Epidermal melanocyte (primary cell): ENCODE results near the gene VSNL1.

Source experiments
- DNase-seq: peaks from one replicate; pipeline ENCODE4 v3.0.0; 2011; ENCODE audit warnings: low spot score; ENCODE audit not compliant: insufficient read length

VSNL1 gene

DNA sequence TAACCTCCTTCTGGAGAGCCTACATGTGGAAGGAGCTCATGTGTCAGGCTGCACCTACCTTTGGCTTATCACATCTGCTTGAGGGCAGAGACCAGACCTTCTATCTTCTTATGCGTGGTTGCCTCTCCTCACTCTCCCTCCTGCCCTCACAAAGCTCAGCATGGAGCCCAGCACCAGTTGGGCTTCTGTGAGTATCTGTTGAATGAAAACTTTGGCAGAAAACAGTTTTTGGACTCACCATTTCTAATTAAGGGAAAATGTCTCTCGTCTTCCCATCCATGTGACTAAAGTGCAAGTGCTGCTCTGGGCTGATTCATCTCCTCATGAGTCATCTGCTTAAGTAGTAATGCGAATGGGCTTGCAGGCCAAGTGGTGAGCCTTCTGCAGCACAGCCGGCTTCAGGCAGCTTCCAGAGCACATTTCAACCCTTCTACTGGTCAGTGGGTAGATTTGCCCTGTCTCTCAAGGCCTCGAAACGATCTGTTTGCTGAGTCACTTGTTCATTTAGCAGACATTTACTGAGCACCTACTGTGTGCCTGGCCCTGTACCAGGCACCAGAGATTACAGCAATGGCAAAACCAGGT is 102.6 kb downstream of the VSNL1 start:
- DNase-seq: peak; percentile 69

DNA sequence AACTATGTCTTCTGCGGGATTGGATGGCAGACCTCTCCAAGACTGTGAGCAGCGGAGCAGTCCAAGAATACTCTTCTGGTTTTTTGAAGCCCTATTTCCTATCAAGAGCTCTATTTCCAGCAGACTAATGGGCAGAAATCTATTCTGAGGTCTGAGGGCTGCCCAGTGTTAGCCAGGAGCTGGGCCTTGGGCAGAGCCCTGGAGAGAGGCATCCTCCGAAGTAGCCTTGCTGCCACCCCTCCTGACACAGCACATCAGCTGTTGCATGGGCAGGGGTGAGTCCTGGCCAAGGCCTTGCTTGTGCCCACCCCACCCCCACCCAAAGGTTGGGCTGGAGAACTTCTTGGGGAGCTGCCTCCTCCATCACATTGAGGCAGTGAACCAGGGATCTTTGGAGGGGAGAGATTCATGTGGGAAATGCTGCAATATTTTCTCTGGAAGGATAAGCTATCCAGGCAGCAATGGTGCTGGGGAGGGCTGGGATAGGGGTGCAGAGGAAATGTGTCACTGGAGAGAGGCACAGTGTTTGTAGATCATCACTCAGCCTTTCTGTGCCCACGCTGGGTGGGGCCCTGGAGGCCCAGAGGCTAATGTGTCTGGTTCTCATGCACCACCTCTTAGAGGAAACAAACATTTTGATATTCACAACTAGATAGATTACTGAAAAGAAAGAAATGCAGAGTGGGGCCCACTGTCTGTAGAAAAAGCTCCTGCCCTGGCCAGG is 104.7 kb downstream of the VSNL1 start:
- no peak for DNase-seq

- peak; percentile 36 for DNase-seq
Observed at GRCh38 chr2:17646081-17646554, 105.6 kb downstream of the VSNL1 start.

DNA sequence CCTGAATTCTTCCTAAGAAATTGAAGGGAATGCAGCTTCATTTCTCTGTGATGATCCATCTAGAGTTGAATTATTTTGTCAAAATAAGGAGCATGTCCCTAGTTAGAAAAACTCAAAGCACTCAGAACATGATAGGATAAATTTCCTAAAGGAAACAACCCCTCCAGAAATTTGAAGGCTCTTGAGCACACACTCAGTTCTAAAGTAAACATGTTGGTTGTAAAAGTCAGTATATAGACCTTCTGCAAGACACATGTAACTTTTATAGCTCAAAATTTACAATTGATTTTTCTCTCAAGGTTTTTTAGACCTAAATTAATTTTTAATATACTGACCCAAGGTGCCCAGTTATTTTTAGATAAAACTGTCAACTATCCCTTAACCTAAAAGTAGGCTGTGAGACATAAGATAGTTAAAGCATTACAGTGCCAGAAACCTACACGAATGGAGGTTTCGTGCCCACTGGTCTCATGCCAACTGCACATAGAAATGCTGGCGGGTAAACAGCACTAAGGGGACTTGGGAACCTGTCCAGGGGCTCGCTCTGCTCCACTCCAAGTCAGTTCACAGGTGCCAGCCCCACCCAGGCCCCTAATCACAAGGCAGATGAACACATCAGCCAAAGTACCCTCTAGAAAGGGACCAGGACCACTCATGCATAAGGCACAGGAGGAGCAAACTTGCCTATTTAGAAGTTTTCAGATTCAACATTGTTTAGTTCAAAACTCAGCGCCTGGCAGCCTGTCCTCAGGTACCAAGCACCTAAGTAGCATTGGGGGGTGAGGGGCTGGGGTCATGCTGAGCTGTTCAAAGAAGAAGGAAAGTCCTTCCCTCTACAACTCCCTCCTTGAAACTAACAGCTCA is 106.6 kb downstream of the VSNL1 start:
- DNase-seq: no peak

- no peak for DNase-seq
Observed at GRCh38 chr2:17648581-17648980, 108.1 kb downstream of the VSNL1 start.

DNA sequence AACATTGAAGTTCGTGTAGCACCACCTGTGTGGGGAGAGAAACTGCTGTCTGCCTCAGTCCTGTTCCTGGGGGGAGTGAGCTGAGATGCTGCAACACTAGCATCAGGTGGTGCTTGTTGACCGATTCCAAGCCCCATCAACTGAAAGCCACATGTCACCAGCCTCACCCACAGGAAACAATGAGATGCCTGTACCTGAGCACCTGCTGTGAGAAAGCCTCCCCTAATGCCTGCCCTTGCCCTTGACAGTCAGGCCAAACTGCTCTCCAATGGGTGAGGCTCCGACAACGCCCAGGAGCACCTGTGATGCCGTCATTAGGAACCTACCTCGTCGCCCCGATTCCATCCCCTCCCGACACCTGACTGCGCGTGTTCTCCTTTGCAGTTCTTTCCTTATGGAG is 108.5 kb downstream of the VSNL1 start:
- DNase-seq: no peak

GRCh38 chr2:17652681-17653394 is 112.3 kb downstream of the VSNL1 start:
- DNase-seq: no peak

DNA sequence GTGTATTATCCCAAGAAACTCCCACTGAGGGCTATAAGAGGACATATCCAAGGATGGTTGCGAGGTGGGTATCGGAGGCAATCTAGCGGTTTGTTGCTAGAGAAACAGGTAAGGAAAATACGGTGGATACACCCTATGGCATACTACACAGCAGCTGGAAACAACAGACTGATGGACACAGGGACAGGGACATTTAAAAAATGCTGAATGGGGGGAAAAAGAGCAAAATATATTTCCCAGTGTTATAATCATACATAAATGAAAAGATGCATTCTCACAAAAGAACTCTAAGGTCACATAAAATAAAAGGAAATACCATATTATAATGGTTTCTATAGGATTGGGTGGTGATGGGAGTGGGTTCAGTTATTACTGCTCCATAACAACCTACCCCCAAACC is 117.3 kb downstream of the VSNL1 start:
- DNase-seq: no peak

DNA sequence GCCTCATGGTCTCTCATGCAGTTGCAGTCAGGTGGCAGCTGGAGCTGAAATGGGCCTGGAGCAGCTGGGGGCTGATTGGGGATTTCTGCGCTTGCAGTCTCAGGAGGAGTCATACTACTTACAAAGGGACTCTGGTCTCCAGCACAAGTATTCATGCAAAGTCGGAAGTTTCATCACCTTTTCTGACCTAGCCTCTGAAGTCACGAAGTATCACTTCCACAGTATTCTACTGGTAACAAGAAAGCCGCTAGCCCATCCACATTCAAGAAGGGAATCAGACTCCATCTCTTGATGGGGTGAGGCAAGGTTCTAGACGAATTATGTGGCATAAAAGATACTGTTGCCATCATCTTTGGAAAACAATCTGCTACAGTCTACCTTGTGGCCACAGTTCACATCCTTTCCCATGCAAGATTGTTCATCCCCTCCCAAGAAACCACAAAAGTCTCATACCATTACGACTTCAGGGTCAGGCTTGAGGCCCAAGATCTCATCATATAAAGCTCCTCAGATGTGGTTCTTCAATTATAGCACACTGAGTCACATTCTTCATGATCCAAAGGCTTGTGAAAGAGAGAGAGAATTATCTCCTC is 117.9 kb downstream of the VSNL1 start:
- no peak for DNase-seq

GRCh38 chr2:17660219-17660618 is 119.7 kb downstream of the VSNL1 start:
- DNase-seq: no peak

DNA sequence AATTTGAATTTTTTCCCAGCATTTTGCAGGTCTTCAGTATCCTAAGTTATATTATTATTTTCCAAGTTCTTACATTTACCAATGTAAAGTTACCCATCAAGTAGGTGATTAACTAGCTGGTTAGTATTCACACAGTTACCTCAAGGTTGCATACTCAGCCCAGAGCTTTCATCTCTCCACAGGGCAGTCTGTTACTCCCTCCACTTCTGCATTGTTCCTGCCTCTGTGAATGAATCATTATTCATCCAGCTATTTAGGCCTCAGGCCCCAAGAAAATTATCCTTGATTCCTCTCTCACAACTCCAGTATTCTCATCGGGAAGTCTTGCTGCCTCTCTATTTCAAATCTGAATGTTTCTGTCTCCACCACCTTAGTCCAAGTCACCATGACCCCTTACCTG is 121.0 kb downstream of the VSNL1 start:
- DNase-seq: no peak

GRCh38 chr2:17662723-17663122 is 122.2 kb downstream of the VSNL1 start:
- DNase-seq: no peak

DNA sequence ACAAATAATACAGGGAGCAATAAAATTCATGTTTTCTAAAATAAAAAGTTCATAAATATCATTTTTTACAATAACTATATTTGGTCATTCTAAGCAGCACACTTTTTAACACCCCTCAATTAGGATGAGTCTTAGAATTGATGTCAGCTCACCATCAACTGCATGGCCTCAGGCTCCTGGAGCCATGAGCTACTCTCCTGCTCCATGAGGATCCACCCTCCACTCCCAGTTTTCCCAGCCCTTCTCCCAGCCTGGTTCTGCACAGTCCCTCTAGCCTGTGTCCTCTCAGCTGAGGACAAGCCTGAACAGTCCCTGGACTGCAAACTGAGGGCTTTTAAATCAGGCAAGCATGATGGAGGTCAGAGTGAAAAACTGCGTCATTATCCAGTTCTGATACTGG is 124.0 kb downstream of the VSNL1 start:
- DNase-seq: no peak

DNA sequence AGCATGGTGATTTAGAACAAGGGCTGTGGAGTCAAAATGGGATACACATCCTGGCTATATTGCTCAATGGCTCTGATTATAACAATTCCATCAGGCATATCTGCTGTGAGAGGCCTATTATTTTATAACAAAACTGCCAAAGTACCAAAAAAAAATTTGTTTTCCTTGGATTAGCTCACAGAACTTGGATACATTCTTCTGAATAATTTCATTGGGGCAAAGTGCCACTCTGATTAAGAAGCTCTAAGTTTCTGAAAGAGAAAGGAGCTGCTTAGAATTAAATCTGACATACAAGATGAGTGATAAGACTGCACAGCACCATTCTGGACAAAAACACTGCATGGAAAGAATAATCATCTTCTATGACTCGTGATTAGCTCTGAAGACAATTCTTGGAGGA is 127.4 kb downstream of the VSNL1 start:
- no peak for DNase-seq

DNA sequence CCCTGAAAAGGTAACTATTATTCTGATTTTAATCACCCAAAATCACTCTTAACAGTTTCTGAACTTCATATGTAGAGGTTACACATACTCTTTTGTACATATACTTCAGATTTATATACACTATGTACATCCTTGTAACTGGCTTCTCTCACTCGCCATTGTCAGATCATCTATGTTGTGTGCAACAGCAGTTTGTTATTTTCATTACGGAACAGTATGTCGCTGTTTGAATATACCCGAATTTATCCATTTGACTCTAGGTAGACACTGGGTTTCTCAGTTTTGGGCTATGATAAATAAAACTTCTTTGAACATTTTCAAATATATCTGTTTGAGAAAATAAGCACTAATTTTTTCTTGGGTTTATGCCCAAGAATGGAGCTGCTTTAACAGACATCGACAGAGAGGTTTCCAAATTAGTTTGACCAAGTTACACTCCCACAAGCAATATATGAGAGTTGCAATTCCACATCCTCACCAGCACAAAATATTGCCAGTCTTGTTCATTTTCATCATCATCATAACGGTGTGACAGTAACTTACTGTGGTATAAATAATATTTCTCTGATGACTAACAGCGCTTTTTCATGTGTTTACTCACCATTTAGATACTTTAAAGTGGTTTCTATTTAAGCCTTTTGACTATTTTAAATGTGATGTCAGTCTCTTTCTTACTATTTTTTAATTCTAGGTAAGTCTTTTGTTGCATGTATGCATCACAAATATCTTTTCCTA is 132.3 kb downstream of the VSNL1 start:
- DNase-seq: no peak

DNA sequence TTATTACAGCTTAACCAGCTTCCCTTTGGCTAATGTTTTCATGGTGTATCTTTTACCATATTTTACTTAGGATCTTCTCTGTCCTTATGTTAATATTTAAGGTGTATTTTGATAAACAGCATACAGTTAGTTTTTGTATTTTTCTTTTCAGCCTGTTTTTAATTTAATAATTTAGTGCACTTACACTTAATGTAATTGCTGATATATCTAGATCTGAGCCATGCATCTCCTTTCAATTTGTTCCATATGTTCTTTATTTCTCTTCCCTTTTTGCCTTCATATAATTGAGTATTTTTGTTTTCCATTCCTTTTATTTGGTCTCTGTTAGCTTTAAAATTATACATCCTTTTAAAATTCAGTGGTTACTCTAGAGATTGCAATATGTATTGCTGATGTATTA is 134.3 kb downstream of the VSNL1 start:
- DNase-seq: no peak

- no peak for DNase-seq
Observed at GRCh38 chr2:17680119-17680518, 139.6 kb downstream of the VSNL1 start.

- no peak for DNase-seq
Observed at GRCh38 chr2:17682098-17682857, 141.8 kb downstream of the VSNL1 start.

GRCh38 chr2:17683981-17684380 is 143.5 kb downstream of the VSNL1 start:
- DNase-seq: no peak

DNA sequence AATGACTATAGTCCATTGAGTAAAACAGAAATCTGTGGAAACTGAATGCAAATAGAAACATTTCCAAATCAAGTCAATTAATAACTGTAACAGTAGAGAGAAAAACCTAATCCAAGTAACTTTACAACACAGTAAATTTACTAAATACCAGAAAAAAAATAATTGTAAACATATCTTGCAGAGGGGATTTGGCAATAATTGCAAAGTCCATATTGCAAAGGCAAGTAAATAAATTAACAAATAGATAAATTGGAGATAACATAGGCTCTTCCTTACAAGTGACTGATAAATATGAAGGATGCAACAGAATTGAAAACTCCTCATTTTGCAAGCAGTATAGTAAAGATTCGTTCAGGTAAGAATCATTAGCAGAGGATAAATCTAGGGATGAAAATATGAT is 148.1 kb downstream of the VSNL1 start:
- DNase-seq: no peak
